NCI-H1048 (cell line): ENCODE measurements around the gene PITPNC1.
A peak's percentile ranks its signal among the peaks of the same experiment; 100 is the strongest.
"Not testable (repeated sequence)": the region's sequence is repeated elsewhere in the genome, so short reads cannot be mapped to it uniquely, and the experiment has no call there.

Source experiments
- DNase-seq: peaks from one replicate; lab custom pipeline; 2025; lab: John Stamatoyannopoulos, UW

Gene PITPNC1

DNA sequence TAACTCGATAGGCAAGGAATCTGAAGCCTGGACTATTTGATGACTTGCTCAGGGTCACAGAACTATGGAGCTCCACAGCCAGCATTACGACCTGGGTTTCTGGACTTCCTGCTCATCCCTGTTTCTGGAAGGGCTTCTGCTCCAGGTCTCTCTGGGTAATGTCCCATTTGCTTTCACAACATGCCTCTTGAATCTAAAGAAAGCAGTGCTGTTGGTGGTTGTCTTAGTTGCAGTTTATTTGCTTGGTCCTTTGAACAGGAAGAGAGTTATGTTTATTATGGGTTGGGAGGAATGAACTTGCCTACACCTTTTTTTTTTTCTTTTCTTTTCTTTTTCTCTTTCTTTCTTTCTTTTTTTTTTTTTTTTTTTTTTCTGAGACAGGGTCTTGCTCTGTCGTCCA lies 84.8 kb downstream of the PITPNC1 start:
- DNase-seq: no peak

DNA sequence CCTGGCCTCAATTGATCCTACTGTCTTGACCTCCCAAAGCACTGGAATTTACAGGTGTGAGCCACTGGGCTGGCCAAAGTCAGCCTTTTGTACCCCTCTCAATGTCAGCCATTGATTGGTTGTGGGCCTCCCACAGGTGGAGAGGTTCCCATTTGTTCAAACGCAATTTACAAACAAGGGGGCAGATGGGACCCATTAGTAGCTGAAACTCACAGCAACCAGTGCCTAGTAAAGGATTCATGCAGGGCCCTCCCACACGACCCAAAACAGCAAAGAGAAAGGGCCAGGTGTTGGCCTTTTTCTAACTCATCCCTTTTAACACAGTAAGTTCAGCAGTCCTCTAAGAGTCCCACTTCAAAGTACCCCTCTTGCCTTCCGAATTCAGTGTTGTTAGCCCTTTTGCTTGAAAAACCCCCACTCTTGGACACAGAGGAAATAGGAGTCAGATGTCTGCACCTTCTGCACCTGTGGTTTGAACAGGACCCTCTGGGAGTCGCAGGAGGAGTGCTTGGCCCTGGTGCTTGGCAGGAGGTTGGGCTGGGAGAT lies 89.2 kb downstream of the PITPNC1 start:
- DNase-seq: no peak

DNA sequence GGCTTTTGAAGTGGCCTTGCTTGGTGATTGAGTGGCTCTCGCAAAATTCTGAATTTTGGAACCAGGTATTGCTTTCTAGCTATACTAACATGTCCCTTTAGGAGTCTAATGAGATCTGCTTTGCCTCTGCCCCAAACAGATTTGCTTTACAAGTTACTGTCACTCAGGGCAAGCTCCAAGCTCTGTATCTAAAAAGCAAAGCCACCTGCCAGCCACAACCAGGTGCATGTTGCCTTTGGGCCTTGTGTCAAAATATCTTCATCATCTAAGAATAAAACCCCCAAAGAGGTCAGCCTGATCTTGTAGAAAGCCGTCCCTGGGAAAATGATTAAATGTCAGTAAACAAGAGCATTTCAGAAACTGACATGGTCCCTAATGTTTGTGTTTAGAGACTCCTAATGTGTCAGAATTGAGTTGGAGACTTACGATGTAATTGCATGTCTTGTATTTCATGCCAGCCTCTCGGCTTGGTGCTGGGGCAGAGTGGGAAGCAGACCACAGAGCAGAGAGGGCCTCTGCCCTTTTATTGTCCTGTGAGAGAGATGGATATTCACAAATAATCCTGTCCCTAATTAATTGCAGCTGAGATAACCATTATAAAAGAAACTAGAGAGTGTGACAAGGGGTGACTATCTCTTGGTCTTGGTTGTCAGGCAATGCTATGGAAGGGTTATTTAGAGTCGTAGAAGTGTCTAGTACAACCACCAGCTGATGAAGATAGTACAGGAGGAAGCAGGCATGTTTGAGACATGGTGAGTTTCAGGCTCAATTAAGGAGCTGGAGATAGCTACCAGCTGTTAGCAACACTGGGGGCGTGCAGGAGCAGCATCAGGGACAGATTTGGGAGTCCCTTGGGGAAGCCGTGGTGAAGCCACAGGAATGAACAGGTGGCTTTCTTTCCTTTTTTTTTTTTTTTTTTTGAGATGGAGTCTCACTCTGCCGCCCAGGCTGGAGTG lies 90.7 kb downstream of the PITPNC1 start:
- DNase-seq: no peak

DNA sequence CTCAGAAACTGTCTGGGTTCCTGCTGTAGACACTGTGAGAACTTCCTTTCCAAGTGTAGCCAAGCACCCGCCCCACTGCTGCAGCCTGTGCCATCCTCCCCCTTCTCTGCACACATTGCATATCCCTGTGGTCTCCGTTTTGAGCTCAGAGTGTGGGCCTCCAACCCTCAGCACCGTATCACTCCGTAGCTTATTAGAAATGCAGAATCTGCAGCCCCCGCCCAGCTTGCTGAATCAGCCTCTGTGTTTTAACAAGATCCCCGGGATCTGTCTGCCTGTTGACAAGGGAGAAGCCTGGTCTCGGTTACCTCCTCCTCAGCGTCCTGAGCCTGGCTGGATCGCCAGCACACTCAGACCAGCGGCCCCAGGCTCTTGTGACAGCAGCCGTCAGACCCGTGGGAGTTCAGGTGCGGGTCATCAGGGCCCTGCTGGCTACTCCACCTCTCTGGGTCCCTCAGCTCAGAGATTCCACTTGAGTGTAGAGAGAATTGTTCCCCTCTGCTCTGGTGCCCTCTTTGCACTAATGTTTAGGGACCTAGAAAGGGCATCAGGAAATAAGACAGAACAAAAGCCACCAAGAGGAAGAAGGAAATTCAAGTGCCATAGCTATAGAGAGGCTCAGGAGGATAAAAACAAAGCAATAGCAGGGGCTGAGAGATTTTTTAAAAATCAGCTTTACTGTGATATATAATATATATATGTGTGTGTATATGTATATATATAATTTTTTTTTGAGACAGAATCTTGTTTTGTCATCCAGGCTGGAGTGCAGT lies 92.3 kb downstream of the PITPNC1 start:
- DNase-seq: no peak

DNA sequence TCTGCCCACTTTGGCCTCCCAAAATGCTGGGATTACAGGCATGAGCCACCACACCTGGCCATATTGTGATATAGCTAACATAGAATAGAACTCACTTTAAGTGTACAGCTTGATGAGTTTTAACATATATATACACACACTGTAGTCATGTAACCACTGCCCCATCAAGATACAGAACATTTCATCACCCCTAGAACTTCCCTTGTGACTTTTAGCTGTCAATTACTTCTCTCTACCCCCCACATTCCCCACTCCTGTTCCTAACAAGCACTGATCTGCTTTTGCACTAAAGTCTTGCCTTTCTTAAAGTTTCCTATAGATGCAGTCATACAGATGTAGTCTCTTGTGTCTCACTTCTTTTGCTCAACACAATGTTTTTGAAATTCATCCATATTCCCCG lies 93.1 kb downstream of the PITPNC1 start:
- no peak for DNase-seq

DNA sequence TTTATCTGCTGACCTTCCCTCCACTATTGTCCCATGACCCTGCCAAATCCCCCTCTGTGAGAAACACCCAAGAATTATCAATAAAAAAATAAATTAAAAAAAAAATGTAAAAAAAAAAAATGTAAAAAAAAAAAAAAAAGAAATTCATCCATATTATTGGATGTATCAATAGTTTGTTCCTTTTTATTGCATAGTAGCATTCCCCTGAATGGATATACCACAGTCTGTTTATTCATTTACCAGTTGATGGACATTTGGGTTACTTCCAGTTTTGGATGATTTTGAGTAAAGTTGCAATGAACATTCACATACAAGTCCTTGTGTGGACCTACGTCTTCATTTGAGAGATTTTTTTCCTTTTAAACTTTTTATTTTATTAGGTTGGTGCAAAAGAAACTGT lies 94.0 kb downstream of the PITPNC1 start:
- no peak for DNase-seq

DNA sequence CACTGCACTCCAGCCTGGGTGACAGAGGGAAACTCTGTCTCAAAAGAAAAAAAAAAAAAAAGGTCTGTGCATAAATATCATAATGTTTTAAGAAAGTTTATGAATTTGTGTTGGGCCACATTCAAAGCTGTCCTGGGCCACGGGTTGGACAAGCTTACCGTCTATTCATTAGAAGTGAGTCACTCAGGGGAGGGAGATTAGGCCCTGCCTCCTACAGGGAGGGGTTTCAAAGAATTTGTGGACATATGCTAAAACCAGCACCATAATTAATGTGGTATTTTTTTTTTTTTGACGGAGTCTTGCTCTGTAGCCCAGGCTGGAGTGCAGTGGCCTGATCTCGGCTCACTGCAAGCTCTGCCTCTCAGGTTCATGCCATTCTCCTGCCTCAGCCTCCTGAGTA lies 95.5 kb downstream of the PITPNC1 start:
- not testable (repeated sequence) for DNase-seq

DNA sequence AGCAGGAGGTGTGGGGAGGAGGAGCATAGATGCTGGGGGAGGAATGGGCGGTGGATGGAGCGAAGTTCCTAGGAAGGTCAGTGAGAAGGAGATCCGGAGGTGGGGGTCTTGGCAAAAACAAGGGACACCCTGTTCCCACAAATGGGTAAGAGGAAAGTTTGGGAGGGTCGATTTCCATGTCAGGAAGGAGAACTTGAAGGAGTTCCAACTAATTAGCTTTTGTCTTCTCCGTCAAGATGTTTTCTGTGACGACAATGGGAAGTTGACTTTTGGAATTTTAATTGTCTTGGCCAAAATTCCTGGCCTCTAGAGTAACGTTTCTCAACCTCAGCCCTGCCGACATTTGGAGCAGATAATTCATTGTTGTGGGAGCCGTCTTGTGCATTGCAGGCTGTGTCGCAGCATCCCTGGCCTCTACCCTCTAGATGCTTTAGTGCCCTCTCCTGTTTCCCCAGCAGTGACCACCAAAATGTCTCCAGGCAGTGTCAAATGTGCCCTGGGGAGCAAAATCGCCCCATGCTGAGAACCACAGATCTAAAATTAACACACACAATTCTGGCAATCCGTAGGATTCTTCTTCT lies 97.1 kb downstream of the PITPNC1 start:
- no peak for DNase-seq

DNA sequence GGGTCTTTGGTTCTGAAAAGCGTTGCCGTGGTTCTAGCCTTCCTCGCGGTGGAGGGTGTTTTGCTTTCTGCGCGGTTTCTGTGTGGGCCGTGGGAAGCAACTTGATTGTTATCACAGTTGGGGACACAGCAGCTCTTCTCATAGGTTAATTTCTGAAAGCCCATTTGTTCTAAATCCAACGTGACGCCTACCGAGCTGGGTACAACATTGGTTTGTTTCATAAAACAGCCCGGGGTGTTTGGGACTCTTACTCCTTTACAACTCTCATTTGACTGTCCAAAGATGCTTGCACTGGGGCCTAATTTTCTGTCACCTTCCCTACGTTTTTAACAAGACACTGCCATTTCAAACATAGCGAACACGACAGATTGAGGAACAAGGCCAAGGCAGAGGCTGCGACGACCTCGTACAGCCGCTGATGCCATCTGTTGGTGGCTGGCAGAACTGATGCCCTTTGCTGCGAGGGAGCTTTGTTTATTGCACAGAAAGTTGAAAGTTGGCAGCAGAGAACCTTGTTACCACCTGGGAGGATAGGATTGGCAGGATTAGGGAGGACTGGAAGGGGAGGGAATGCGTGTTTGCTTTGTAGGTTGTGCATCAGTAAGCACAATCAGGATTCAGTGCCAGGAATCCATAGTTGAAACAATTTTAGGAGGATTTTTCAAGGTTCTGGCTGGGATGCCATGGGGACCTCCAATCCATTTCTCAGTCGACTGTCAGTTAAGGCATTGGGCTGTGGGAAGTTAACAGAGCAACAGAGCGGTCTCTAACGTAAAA lies 98.3 kb downstream of the PITPNC1 start:
- peak; percentile 43 for DNase-seq

DNA sequence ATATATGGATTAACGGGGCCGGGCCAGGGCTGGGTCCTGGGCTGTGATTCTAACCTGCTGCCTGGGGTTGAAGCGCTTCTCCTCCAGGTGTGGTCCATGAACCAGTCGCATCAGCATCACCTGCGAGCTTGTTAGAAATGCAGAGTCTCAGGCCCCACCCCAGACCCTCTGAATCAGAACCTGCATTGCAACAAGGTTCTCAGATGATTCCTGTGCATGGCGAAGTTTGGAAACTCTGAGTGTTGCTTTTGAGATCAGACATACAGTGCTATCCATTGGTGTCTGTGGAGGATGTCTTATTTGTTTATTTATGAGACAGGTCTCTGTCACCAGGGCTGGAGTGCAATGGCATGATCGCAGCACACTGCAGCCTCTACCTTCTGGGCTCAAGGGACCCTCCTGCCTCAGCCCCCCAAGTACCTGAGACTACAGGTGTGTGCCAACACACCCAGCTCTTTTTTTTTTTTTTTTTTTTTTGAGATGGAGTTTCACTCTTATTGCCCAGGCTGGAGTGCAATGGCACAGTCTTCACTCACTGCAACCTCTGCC lies 99.8 kb downstream of the PITPNC1 start:
- no peak for DNase-seq

DNA sequence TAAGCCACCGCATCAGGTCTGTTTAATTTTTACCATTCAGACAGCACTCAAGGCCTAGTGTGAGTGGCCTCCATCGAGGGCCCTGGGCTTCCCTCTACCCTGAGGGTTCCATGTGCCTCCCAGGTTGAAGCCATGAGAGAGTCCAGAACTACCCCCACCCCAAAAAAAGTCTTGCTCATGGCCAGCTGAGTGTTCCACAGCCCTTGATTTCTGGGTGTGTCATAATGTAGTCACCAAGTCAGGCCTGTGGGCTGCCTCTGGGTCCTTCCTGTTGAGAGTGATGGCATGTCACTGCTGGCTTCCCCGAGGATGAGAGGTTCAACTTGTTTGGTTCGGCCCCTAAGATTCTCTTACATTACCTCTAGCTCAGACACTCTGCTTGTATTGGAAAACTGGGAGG lies 100.6 kb downstream of the PITPNC1 start:
- no peak for DNase-seq

DNA sequence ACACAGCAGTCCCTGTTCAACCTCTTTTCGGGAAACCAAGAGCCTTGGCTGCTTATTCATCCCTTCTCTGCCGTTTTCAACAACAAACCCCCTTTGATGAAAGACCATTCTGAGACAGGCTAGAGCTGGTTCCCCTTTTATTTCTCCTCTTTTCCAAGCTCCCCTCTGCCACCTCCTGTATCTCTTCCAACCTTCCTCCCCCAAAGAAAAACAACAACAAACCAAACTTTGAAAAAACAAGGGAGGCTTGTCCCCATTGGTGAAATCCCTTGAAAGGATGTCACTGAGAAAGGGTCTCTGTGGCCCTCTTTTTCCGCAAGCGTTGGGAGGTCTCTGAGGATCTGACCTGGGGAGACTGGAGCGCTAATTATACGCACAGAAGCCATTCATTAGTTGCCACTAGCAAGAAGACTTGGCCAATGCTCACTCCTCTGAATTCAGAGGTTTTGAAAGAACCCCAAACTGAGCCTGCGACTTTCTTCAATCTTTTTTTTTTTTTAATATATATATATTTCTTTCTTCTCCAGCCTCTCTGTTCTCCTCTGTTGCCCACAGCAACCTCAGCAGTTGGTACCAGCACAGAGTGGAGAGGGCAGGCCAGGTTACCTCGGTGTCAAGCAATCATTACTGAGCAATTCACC lies 101.4 kb downstream of the PITPNC1 start:
- DNase-seq: no peak

DNA sequence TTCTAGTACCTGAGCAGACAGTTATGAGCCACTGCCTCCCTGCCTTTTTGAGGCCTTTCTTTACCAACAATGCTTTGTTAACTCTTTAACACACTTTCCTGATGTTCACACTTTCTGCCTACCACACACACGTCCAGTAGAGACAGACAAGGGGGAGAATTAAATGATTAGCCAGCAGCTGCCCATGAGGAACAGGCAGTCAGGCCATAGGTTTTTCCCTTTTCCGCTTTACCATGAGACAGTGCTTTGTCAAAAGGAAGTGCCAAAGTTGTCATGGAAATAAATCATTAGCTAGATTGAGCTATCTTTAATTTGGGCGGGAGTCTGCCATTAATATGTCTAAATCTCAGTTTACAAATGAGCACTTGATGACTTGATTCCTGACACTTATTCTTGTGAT lies 102.1 kb downstream of the PITPNC1 start:
- no peak for DNase-seq

DNA sequence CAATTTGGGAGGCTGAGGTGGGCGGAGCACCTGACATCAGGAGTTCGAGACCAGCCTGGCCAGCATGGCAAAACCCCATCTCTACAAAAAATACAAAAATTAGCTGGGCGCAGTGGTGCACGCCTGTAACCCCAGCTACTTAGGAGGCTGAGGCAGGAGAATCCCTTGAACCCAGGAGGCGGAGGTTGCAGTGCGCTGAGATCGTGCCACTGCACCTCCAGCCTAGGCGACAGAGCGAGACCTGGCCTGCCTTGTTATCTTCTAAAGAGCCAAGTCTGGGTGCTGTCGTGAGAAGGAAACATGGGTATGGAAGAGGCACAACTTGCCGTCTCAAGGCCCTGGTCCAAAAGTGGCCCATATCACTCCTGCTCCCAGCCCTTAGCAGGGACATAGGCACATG lies 103.9 kb downstream of the PITPNC1 start:
- not testable (repeated sequence) for DNase-seq

DNA sequence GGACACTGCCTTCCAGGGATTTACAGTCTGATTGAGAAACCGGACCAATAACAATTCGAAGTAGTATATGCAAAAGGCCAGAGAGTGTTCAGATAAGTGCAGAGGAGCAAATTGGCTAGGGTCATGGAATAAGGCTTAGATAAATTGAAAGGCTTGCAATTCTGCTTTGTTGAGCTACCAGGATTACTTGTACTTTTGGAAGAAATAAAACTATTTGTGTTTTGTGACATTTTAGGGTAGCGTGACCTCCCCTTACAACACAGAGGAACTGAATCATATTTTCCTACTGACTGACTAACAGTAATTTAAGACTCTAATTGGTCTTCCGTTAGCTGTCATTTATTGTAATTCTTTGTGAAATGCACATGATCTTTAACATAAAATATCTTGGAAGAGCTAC lies 104.7 kb downstream of the PITPNC1 start:
- no peak for DNase-seq

DNA sequence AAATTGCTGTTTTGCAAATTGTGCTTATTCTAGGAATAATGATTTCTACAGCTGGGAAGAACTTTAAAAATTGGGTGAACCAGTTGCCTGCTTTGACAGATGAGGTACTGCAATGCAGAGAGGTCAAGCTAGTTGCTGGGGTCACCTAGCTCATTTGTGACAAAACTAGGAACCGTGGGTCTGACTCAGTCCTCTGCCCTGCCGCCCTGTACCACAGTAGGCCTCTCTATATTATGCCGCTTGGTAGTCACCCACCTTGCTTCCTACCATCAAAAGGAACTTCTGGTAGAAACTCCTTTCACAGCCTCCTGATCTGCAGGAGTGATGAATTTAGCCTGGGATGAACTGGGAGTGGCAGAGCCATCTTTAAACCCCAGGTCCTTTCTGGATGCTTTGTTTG lies 105.7 kb downstream of the PITPNC1 start:
- no peak for DNase-seq

DNA sequence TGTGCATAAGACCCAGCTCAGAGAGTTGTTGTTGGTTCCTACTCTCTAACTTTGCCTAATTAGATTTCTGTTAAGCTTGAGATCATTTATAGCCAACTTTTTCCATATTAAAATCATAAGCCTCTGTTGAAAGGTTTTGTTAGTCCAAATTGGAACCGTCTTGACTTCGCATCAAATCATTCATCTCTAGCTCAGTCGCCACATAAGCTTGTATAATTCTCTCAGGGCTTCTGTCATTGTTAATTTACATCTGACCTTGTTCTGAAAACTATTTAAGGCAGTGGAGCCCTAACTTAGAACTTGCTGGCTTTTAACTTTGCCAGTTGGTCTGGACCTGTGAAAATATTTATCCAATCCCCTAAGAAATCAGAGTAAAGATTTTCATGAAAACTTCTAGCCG lies 107.2 kb downstream of the PITPNC1 start:
- DNase-seq: no peak

DNA sequence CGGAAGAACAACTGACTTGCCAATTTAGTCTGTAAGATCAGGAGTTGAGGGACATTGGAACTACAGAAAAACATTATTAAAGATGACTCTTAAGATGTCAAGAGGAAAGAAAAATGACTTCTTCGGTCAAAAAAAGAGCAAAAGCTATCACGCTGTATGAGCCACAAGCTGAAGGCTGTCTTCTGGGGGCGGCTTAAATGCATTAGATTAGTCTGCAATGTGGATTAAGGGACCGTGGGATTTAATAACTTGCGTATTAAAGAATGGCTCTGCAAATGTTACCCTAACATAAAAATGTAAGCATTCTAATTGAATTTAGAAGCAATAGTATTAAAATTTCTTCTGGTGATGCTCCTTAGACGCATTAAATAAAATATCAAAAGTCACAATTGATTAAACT lies 108.6 kb downstream of the PITPNC1 start:
- no peak for DNase-seq

DNA sequence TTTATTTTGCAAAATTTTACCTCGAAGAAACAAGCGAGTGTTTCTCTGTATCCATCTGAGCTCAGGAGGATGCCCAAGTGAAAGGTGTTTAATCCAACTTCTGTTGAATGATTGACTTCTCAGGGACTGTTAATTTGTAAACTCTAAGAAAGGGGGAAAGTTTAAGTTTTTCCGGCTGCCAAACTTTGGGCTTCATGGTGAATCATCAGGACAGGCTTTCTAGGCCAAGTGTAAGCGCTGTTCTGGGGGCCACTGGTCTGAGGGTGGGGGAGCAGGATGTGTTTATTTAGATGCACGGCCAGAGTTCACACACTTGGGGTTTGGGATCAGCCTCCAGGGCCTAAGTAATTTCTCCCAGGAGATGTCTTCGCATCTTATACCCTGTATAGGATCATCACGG lies 110.4 kb downstream of the PITPNC1 start:
- DNase-seq: no peak

DNA sequence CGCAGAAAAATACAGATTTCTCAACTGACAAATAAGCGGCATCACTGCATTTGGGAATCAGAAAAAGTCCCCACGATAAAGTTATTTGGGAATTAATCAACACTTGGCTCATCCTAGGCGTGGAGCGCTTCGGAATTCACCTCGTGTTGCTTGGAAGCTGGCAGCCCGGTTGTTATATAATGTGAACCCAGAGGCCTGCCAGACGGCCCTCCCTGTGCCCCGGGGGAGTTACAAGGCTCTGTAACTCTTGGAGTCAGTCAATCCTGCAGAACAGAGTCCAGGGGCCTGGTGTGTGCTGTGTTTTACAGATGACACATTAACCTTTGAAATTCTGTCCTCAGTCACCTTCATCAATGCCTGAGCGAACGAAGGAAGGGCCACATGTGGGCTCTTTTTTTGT lies 111.1 kb downstream of the PITPNC1 start:
- no peak for DNase-seq

DNA sequence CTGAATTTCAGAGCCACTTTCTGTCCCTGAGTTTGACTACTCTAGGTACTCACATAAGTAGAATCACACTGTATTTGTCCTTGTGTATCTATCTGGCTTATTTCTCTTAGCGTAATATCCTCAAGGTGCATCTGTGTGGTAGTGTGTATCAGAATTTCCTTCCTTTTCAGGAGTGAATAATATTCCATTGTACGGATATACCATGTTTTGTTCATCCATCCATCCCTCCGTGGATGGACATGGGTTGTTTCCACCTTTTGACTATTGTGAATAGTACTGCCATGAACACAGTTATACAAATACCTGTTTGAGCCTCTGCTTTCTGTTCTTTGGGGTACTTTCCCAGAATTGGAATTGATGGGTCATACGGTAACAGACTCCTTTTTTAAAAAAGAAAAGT lies 111.7 kb downstream of the PITPNC1 start:
- no peak for DNase-seq
